Gastroesophageal sphincter (tissue), 4 donors: ENCODE data around the gene KCTD15. TPM values are rescaled to one million over a fixed set of nuclear protein-coding genes. Genes with fewer than 3 reads are reported as not detected.

ENCODE experiments used
- ATAC-seq: fragments of 150-250 bp; one replicate; pipeline ENCODE4 v1.9.1; 2016; ENCODE audit warnings: mild to moderate bottlenecking, moderate library complexity
- H3K27ac ChIP-seq, 4 donors: fragments of 200-600 bp; sonication (generic) in 3 of 4; 1 replicate in 3 of 4; 2 replicates in 1 of 4; pipeline ENCODE4 v1.5.1; 2016 to 2019
- H3K27me3 ChIP-seq: fragments of 200-600 bp; sonication (generic); one replicate; pipeline ENCODE4 v1.5.1; 2019
- H3K36me3 ChIP-seq, 2 donors: fragments of 200-600 bp; sonication (generic); one replicate each; pipeline ENCODE4 v1.5.1; 2019; ENCODE audit warnings: control low read depth in 1 of 2
- H3K4me1 ChIP-seq, 3 donors: fragments of 200-600 bp; sonication (generic); 1 replicate in 2 of 3; 2 replicates in 1 of 3; pipeline ENCODE4 v1.5.1; 2016 to 2019; ENCODE audit warnings: control low read depth in 2 of 3
- H3K4me3 ChIP-seq, 2 donors: fragments of 200-600 bp; sonication (generic); one replicate each; pipeline ENCODE4 v1.5.1; 2019; ENCODE audit warnings: mild to moderate bottlenecking in 1 of 2, moderate library complexity in 1 of 2
- H3K9me3 ChIP-seq, 3 donors: fragments of 200-600 bp; sonication (generic); one replicate each; pipeline ENCODE4 v1.5.1; 2017 to 2019; ENCODE audit warnings: control low read depth in 2 of 3
- CTCF ChIP-seq, 4 experiments: fragments of 200-600 bp in 2 of 4; fragments of 450-650 bp in 2 of 4; sonication (generic) in 1 of 4; IDR thresholded peaks; one replicate each; pipeline ENCODE4 v1.5.1; 2017 to 2019; ENCODE audit warnings: antibody characterized with exemption in 4 of 4, mild to moderate bottlenecking in 2 of 4, moderate library complexity in 2 of 4
- EP300 ChIP-seq: sonication (generic); formaldehyde crosslinking; IDR thresholded peaks from one replicate; pipeline ENCODE4 v1.6.1; 2017; ENCODE audit warnings: antibody characterized with exemption, mild to moderate bottlenecking
- POLR2A ChIP-seq, 2 donors: fragments of 450-650 bp; IDR thresholded peaks; one replicate each; pipeline ENCODE4 v1.6.1; 2017; ENCODE audit warnings: antibody characterized with exemption in 2 of 2, mild to moderate bottlenecking in 2 of 2, moderate library complexity in 1 of 2
- POLR2AphosphoS5 ChIP-seq: sonication (generic); formaldehyde crosslinking; IDR thresholded peaks from one replicate; pipeline ENCODE4 v1.6.1; 2017; ENCODE audit warnings: antibody characterized with exemption
- WGBS, 2 donors: methylation state at CpG; one replicate each; pipeline ENCODE4 v1.1.5; 2018; ENCODE audit warnings: low coverage in 1 of 2; 5-methylcytosine and 5-hydroxymethylcytosine counted together
- total RNA-seq, 4 donors: library from RNA; depleted of rRNA; stranded (reverse); fragments of >200 nt; gene quantifications; one replicate each; pipeline ENCODE4 v1.1.0, GENCODE V29; 2016

Gene KCTD15
- total RNA-seq, 4 donors from 2014 or later = 62.3 to 148 (median 84.3) TPM

- TF ChIP-seq EP300 (no peak), CTCF (IDR thresholded peaks at IDR 0.05) (no peak), POLR2AphosphoS5 (no peak), POLR2A (IDR thresholded peaks at IDR 0.05) (no peak)
- WGBS, 2 donors = 73% methylated on average over 1 of the region's 1 CpG; no CpG with 5 or more reads in 1 of the 2 donors
- ATAC-seq = no peak
Observed at GRCh38 chr19:33831825-33832224, 35.2 kb downstream of the KCTD15 start.

GRCh38 chr19:33832633-33833032 is 36.0 kb downstream of the KCTD15 start:
- Histone ChIP-seq H3K27me3 (peaks cover 9% of the 10 kb centered on the region), H3K4me1 (no peaks in the 10 kb centered on the region), H3K36me3 (no peaks in the 10 kb centered on the region), H3K27ac (no peak overlapping the region), H3K9me3 (no peaks in the 10 kb centered on the region), H3K4me3 (no peak overlapping the region)
- ATAC-seq = no peak
- WGBS, 2 donors = 43 to 67% methylated on average over 3 of the region's 7 CpGs
- TF ChIP-seq CTCF (IDR thresholded peaks at IDR 0.05) (no peak), EP300 (no peak), POLR2A (IDR thresholded peaks at IDR 0.05) (no peak), POLR2AphosphoS5 (no peak)

More at GRCh38 chr19:33831825-33832224, 35.2 kb downstream of the KCTD15 start:
- Histone ChIP-seq H3K27me3 (peaks cover 9% of the 10 kb centered on the region), H3K4me3 (no peak overlapping the region), H3K27ac (no peak overlapping the region), H3K9me3 (no peaks in the 10 kb centered on the region), H3K36me3 (no peaks in the 10 kb centered on the region), H3K4me1 (no peaks in the 10 kb centered on the region)

- Histone ChIP-seq H3K9me3 (no peaks in the 10 kb centered on the region), H3K4me1 (no peaks in the 10 kb centered on the region), H3K27ac (no peak overlapping the region), H3K4me3 (no peak overlapping the region), H3K36me3 (no peaks in the 10 kb centered on the region), H3K27me3 (peaks cover 27% of the 10 kb centered on the region)
- TF ChIP-seq POLR2A (IDR thresholded peaks at IDR 0.05) (no peak), POLR2AphosphoS5 (no peak), EP300 (no peak), CTCF (IDR thresholded peaks at IDR 0.05) (no peak)
- ATAC-seq = no peak
- 40 to 74% methylated on average over 1 to 4 of the region's 4 CpGs for WGBS, 2 donors
Observed at GRCh38 chr19:33840382-33840781, 43.7 kb downstream of the KCTD15 start.

- Histone ChIP-seq H3K4me1 (no peaks in the 10 kb centered on the region), H3K27ac (no peak overlapping the region), H3K27me3 (peaks cover 27% of the 10 kb centered on the region), H3K4me3 (no peak overlapping the region), H3K9me3 (no peaks in the 10 kb centered on the region), H3K36me3 (no peaks in the 10 kb centered on the region)
- TF ChIP-seq EP300 = no peak
- no peak for TF ChIP-seq POLR2AphosphoS5
- TF ChIP-seq CTCF (IDR thresholded peaks at IDR 0.05) = no peak
- TF ChIP-seq POLR2A (IDR thresholded peaks at IDR 0.05) = no peak
- no peak for ATAC-seq
- WGBS, 2 donors = 50 to 64% methylated on average over 1 to 2 of the region's 4 CpGs
Observed at GRCh38 chr19:33840783-33841182, 44.1 kb downstream of the KCTD15 start.

- no peaks in the 10 kb centered on the region for H3K9me3 ChIP-seq
- no peak overlapping the region for H3K4me3 ChIP-seq
- no peaks in the 10 kb centered on the region for H3K36me3 ChIP-seq
- ATAC-seq = no peak
- H3K27ac ChIP-seq = no peak overlapping the region
- no peak for TF ChIP-seq POLR2AphosphoS5
- TF ChIP-seq CTCF (IDR thresholded peaks at IDR 0.05) = no peak
- no peak for TF ChIP-seq EP300
- H3K27me3 ChIP-seq = peaks cover 27% of the 10 kb centered on the region
- H3K4me1 ChIP-seq = no peaks in the 10 kb centered on the region
- 60% methylated on average over 1 of the region's 5 CpGs; no CpG with 5 or more reads in 1 of the 2 donors for WGBS, 2 donors
Observed at GRCh38 chr19:33841685-33842084, 45.0 kb downstream of the KCTD15 start.
